HG02981 (cell line): Measurements from ENCODE around the gene DUSP22.

Experiments used
- ATAC-seq: cut with Tn5 transposase; IDR thresholded peaks from one replicate; pipeline ENCODE4 v1.9.1; 2021; ENCODE audit warnings: mild to moderate bottlenecking, moderate library complexity; ENCODE audit not compliant: unreplicated experiment

The DUSP22 gene

DNA sequence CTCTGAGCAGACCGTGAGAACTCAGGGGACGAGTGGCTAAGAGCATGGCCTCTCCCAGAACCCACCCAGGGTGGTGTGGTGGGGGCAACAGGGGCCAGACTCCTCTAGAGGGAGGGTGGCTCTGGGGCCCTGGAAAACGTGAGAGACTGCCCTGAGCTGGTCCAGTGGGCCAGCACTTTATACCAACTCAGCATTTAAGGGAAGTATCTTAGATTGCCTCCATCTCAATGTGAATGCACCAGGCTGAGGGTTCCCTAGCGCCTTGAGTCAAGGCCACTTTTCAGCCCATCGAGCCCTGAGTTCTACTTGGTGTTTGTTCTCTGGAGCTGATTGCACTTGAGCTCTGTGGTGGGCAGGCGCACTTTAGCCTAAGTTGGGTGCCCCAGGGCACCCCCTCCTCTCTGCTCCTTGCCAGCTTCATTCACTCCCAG, 57.2 kb downstream of the DUSP22 start:
- no peak for ATAC-seq

DNA sequence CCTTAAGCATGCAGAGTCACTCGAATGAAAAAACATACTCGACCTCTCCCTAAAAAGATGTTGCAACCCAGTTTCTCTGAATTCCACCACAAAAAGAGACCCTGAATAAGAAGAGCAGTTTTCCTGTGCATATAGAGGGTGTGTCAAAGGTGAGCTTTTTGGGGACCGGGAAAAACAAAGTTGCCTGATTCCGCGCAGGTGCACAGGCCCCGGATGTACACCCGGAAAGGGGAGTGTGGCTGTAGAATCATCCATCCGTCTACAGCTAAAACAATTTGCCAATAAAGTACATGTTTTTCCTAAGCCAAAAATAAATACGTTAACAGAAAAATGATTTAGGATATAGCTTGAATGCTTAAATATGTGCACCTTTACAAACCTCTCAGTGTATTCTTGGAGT, 58.1 kb downstream of the DUSP22 start:
- no peak for ATAC-seq

DNA sequence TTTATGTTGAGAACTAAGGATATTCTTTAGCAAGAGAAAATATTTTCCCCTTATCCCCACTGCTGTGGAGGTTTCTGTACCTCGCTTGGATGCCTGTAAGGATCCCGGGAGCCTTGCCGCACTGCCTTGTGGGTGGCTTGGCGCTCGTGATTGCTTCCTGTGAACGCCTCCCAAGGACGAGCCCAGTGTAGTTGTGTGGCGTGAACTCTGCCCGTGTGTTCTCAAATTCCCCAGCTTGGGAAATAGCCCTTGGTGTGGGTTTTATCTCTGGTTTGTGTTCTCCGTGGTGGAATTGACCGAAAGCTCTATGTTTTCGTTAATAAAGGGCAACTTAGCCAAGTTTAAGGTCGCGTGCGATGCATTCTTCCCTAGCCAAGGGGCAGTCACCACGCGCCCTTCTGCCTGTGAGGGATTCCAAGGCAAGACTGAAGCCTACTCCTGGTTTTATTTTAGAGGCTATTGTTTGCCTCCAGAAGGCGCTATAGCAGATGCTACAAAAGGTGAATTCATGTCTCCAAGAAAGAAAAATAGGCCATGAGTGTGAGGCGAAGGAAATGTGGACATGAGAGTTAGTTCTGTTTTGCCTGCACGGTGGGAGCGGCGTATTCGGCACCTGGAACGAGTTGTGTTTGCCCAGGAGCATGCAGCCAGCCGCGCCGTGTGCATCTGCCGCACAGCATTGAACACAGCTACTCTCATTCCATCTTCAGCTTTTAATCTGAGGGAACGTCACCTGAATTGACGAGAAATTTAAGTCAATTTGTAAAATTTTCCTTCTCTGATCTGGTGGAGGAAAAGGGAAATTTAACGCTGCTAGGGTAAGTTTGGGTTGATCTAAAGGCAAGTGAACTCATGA, 59.0 kb downstream of the DUSP22 start:
- ATAC-seq: no peak

DNA sequence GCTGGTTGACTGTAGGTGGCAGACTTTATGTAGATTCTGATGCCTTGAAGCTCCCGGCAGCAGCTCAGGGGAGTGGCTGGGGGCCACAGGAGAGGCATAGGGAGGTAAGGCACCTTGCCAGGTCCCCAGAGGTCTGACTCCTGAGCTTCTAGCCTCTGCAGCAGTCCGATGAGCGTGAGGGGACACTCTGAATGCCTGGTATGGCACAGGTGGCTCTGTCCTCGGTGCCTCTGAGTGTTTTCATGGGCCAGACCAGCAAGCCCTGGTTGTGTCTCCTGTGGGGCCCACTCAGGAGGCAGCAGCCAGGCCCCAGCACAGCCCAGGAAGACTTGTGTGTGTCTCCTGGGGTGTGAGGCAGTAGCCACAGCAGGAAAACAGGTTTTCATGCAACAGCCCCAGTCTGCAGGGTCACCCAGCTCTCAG, 59.6 kb downstream of the DUSP22 start:
- no peak for ATAC-seq

DNA sequence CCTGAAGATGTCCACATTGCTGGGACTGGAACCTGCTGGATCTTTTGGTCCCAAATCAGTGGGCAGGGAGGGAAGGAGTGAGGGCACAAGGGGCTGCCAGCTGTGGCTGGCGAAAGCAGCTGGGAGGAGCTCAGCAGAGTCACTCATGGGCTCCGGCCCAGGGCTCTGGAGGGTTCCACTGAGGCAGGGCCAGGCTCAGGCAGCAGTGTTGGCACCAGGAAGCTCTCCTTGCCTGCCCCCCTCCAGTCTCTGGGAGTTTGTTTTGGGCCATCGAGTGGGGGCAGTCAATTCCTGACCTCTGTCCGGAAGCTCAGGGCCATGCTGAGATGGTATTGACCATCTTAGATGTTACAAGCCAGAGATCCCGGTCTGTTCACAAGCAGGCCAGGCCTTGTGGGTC, 60.2 kb downstream of the DUSP22 start:
- no peak for ATAC-seq

DNA sequence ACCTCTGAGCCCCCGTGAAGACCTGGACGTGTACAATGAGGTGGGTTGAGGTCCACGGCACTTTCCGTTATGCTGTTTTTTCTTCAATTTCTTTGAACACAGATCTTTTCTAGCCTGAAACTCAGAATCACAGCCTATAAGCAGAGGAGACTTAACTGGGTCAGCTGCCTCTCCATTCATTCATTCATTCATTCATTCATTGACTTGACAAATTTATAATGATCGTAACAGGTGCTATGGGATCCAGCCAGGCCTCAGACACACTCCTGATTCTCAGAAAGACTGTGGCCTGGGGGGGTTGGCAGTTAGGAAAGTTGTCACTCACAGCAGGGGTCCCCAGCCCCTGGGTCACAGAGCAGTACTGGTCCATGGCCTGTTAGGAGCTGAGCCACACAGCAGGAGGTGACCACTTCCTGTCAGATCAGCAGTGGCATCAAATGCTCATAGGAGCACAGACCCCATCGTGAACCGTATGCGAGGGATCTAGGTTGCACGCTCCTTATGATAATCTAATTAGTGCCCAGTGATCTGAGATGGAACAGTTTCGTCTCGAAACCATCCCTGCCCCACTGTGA, 60.7 kb downstream of the DUSP22 start:
- no peak for ATAC-seq

DNA sequence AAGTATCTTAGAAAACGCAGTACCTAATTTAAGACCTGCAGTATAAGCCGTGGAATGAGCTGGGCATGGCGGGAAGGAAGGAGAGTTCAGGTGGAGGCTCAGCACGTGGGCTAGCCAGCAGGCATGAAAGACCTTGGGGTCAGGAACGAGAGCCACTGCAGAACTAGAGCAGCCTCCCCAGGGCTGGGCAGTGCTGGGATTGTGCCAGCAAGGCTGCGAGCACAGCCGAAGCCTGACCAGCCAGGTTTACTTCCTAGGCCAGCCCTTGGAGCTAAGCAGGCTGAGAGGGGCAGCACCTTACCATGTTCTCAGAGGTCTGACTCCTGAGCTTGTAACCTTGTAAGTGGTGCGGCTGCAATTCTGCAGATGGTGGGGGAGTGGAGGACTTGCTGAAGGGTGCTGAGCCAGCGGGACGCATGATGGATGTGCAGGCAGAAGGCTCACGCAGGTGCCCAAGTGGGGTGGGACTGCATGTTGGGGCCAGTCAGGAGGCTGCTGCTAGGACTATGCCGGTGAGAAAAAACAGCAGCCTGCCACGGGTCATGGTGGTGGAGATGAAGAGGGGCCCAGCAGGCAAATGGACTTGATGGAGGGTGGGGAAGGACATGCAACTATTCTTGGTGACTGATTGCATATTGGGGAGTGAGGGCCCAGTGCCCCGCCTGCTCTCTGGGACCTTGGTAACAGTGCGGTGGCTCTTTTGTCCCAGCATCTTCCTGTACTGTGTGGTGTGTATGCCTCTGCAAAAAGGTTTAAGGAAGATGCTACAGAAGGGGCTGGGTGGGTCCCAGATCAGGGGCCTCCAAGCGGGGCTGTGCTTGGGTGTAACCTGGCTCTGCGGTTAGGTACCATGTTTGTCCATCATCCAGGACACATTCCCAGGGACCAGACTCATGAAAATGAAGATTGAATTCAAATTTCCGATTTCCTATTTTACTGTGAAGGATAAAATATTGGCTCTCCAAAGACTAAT, 61.6 kb downstream of the DUSP22 start:
- no peak for ATAC-seq

DNA sequence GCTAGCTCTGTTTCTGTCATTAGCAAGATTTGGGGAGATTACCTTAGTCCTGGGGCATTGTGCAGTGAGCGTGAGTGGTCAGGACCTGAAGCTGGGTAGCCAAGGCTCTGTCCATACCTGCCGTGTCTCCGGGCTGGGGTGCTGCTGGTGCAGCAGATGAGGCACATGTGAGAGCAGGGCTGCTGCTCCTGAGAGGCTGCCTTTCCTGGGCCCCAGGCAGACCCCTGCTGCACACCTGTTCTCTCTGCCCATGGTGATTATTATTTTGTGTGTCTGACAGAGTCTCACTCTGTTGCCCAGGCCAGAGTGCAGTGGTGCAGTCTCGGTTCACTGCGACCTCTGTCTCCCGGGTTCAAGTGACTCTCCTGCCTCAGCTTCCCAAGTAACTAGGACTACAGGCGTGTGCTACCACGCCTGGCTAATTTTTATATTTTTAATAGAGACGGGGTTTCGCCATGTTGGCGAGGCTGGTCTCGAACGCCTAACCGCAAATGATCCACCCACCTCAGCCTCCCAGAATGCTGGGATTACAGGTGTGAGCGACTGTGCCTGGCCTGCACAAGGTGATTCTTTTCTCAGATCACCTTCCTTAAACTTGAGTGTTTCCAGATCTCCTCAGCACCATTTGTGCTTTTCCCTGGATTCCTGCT, 62.5 kb downstream of the DUSP22 start:
- no peak for ATAC-seq

DNA sequence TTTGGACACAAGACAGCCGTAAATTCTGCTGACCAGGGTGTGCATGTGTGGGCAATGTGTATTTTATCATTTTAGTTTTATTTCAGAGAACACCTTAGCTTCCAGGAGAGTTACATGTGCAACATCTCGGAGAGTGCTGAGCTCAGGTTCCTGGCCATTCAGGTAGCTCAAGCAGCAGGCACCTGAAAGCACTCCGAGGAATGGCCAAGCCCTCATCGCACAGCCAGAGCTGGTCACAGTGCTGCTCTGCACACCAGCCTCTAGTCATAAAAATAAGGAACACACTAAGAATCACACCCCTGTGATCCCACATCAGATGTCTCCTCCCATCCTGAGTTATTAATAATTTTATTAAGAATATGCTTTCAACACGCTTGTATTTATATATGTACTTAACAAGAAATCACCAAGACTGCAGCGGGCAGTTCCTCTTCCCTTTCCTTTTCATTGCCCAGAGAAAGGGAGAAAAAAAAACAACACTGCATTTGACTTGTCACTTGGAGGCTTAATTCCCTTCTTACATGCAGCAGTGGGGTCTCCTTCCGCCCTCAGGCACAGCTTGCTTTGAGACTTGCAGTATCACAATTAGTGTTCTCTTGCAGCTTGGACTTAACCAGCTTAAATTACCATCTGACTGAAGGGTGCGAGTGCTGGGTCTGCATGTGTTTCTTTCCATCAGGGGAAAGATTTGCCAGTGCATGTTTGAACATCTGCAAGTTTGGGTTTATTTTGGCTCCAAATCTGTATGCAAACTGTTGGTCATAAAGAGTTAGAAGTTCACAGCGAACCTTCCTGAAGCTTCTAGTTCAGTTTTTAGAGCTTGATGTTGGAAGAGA, 63.3 kb downstream of the DUSP22 start:
- ATAC-seq: no peak

DNA sequence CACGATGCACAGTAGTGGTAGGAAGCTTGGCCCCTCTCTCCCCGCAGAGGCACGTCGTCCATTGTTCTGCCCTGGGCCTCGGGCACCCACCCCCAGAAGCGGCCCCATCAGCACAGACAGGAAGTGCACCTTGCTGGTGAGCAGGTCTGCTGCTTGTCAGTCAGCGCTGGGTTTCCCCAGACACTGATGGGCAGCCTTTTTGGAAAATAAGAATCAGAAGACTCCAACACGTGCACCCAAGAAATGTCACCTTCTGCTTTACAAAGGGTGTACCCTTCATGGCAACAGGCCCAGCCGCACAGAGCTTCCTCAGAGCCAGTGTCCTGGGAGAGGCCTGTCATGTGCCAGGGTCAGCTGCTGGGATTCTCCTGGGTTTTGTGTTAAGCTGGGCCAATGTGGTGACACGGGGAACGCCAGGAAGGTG, 64.6 kb downstream of the DUSP22 start:
- peak; percentile 39 for ATAC-seq

DNA sequence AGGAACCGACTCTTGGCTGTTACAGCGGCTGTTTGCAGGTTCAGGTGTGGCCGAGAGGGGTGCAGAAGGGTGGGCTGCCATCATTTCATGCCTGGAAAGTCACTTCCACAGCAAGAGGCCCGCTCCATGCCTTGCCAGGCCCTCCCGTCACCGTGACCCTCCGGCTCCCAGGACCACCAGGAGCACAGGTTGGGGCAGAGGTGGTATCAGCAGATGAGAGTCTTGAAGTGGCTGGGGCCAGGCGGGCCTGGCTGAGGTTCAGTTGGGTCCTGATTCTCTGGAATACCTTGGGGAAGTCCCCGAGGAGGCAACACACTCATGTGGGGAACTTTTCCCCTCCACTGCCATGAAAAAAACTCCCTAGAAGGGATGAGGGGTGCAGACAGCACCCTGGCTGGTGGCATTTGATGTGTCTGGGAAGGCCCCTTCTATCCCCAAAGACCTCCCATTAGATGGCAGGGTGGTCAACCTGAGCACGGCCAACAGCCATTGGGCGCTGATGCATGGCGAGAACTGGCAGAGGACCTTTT, 65.0 kb downstream of the DUSP22 start:
- ATAC-seq: no peak

DNA sequence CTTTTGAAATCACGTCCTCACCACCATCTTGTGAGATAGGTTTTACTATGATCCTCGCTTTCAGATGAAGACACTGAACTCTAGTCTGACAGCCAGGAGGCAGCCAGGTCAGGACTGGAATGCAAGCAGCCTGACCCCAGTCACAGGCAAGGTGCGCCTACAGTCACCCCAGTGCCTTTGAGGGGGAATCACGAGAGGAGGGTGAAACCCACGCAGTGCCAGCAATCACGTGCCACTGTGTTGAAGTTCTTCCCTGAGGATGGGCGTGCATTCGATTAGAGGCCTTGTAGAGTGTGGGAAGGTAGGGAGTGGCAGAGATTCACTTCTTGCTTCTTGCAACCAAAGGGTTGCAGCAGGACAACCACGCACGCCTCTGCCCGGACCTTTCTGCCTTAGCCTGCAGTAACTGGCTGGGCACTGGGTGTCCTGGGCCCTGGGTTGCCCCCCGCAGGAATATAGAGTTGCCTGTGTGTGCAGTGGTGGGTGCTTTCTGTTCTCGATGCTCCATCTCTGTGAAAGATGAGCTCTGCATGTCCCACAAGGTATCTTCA, 65.6 kb downstream of the DUSP22 start:
- ATAC-seq: no peak

DNA sequence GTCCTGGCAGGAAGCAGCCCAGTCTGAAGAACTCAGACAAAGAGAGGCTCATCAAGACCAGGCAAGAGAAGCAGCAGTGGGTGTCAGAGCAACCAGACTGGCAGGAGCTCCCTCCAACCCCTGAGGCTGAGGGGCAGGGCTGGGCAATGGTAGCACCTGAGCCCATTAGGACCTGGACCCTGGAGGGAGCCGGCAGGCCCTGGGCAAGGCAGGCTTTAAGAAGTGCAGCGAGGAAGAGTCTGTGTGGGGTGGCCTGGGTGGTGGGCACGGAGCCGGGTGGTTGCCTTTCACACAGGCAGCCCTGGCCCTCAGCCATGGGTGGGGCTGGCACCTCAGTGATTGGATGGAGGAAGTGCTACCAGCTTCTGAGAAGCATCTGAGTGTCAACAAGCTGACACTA, 66.1 kb downstream of the DUSP22 start:
- no peak for ATAC-seq

DNA sequence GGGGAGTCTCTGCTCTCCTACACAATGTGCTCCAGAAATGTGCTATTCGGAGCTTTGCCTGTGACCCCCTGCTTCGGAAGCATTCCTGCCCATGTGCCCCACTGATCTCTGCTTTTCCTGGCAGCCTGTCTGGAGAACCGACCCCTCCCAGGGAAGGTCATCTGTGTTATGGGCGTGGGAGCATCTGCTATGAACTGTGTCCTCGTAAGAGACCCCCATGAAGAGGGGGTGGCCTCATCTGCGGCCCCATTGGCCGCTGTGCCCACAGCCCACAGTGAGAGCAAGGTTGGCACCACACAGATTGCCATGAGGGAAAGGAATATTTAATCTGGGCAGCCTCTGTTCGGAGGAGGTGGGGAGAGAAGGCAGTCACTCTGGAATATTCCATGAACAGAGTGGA, 66.6 kb downstream of the DUSP22 start:
- ATAC-seq: no peak

DNA sequence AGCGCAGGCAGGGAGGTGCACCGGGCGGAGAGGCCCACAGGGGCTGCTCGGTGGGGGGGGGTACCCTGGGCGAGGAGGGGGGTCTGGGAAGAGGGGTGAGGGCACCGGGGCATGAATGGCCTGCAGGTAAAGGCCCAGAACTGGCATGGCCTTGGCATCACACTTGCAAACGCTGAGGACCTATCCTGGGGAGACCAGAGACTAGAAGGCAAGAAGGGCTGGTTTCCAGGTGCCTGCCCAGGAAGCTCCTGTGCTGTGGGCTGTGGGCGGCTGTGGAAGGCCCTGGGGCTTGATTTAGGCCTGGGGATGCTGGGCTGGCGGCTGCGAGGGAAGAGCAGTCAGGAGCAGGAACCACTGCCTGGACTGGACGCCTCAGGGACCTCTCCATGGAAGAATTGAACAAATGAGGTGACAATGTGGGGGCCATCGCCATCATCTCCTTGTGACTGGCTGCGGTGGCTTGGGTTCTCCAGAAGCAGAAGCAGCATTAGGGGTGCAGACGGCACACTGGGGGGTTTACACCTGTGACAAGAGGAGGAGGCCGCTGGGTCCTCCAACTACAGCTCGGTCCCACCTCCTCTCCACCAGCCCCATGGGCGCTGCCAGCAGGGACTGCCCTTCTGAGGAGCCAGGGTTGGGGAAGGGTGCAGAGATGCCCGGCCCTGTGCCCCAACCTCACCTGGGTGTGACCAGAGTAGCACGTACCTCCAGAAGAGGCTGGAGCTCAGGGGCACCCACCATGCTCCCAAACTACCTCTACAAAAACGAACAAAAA, 67.2 kb downstream of the DUSP22 start:
- no peak for ATAC-seq

DNA sequence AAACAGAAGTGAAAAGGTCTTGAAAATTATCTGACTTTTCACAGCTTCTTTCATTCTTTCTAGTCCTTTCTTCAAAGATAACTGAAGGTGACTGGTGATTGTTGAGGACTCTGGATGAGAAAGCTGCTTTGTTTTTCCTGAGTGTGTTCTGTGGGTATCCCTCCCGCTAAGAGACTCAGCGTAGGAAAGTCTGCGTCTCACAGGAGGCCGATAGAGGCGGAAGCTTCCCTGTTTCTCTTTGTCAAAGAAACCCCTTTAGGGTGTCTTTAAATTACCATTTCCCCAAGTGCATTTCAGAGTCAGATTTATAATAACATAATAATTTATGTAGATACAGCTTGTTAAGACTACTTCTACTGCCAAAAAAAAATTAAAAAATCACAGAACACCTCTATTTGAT, 68.1 kb downstream of the DUSP22 start:
- ATAC-seq: no peak

DNA sequence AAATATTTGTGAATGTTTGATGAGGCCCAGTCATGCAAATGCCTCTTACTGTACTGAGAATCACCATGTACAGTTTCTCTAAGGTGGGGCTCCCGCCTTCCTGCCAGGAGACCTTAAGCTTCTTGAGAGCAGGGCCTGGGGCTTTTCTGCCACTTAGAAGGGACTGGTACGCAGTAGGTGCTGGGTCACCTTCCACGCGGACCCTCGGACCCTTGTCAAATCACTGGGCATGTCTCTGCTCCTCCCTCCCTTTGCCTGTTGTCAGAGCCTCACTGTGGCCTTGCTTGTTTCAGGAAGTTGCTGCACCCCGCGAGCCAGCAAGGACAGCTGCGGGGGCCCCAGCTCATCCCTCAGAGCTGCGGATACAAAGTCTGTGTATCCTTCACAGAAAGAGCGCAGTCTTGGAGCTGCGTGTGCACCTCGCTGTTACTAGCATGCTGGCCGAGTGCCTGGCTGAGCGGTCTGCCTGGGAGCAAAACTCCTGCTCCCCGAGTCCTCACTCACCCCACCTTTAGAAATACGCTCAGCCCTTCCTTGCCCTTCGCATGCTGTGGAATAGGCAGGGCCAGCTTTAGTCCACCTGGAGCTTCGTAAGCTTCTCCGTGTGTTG, 68.6 kb downstream of the DUSP22 start:
- ATAC-seq: no peak

DNA sequence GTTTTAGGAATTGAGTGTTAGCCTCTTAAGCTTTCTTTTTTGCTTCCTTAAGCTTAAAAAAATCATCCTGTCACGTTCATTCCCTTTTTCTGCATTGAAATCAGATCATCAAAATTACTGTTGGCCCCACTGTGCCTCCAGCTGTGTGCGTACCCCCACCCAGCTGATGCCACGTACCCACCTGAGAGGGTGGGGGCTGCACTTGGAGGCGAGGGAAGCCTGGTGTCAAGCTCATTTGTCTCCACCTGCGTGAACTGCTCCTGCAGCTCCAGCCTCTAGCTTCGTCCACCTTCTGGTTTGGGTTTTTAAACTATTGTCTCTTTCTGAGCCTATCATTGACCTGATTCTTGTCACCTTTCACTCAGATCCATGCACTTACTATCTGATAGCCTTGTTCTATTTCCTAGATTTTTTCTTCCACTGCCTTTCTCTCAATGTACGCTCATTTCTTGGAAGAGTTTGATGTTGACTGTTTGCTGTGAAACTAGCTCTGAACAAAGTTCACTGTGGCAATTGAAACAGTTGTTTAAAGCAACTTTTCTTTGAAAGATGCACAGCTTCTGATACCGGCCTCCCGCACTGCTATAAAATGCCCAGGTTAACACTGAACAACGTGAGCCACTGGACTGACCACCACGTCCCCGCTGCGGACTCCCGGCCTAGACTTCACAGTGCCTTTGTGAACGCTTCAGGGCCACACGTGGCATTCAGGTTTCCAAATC, 69.3 kb downstream of the DUSP22 start:
- no peak for ATAC-seq
